DMS114 treated with DMSO at 0.1 percent for 48 hours (cell line): ENCODE measurements around the gene ECHS1.
"Not testable (repeated sequence)": the region's sequence is repeated elsewhere in the genome, so short reads cannot be mapped to it uniquely, and the experiment has no call there.

Source experiments
- DNase-seq: peaks from one replicate; lab custom pipeline; 2025; ENCODE audit not compliant: unreplicated experiment; lab: John Stamatoyannopoulos, UW

ECHS1 gene

GRCh38 chr10:133373174-133374090 lies at the start of gene ECHS1:
Gene ECHS1, minus strand, starts transcription at chr10:133373354. Its CDS starts 21 bp downstream, at chr10:133373333.
- DNase-seq: peak; percentile 84

GRCh38 chr10:133422223-133422806 lies 49.2 kb upstream of the ECHS1 start:
- no peak for DNase-seq

GRCh38 chr10:133421336-133422222 lies 48.4 kb upstream of the ECHS1 start:
- no peak for DNase-seq

- DNase-seq: no peak
Observed at GRCh38 chr10:133420579-133420978, 47.4 kb upstream of the ECHS1 start.

- no peak for DNase-seq
Observed at GRCh38 chr10:133420028-133420427, 46.9 kb upstream of the ECHS1 start.

GRCh38 chr10:133419211-133419950 lies 46.2 kb upstream of the ECHS1 start:
- DNase-seq: no peak

- DNase-seq: no peak
Observed at GRCh38 chr10:133418289-133418993, 45.3 kb upstream of the ECHS1 start.

GRCh38 chr10:133415752-133416151 lies 42.6 kb upstream of the ECHS1 start:
- DNase-seq: no peak

- DNase-seq: not testable (repeated sequence)
Observed at GRCh38 chr10:133414401-133414800, 41.2 kb upstream of the ECHS1 start.

- no peak for DNase-seq
Observed at GRCh38 chr10:133412381-133412711, 39.2 kb upstream of the ECHS1 start.

GRCh38 chr10:133411523-133412380 lies 38.6 kb upstream of the ECHS1 start:
- DNase-seq: no peak

- DNase-seq: no peak
Observed at GRCh38 chr10:133405844-133406527, 32.8 kb upstream of the ECHS1 start.

GRCh38 chr10:133405272-133405671 lies 32.1 kb upstream of the ECHS1 start:
- no peak for DNase-seq

- no peak for DNase-seq
Observed at GRCh38 chr10:133403784-133404183, 30.6 kb upstream of the ECHS1 start.

GRCh38 chr10:133403359-133403758 lies 30.2 kb upstream of the ECHS1 start:
- DNase-seq: no peak

- DNase-seq: no peak
Observed at GRCh38 chr10:133401981-133402725, 29.0 kb upstream of the ECHS1 start.

- no peak for DNase-seq
Observed at GRCh38 chr10:133401500-133401899, 28.3 kb upstream of the ECHS1 start.
